SU-DHL-6 (cell line): Measurements from ENCODE around the gene NMB.
A peak's percentile ranks its signal among the peaks of the same experiment; 100 is the strongest.

Experiments used
- H2AFZ ChIP-seq: fragments of 200-600 bp; sonication (generic); 2 replicates; pipeline ENCODE4 v1.6.1; 2014; ENCODE audit warnings: low read depth, mild to moderate bottlenecking, moderate library complexity, mixed read lengths, antibody characterized with exemption, low read length; ENCODE audit not compliant: severe bottlenecking
- H3F3A ChIP-seq: fragments of 200-600 bp; shearing (Covaris generic); 2 replicates; pipeline ENCODE4 v1.6.0; 2016; ENCODE audit warnings: antibody characterized with exemption, mild to moderate bottlenecking; ENCODE audit not compliant: insufficient read depth
- H3K27ac ChIP-seq: fragments of 200-600 bp; sonication (generic); 2 replicates; pipeline ENCODE4 v1.5.1; 2016; ENCODE audit warnings: low read depth, mild to moderate bottlenecking, low read length, moderate library complexity, mixed read lengths
- H3K27me3 ChIP-seq: fragments of 200-600 bp; sonication (generic), shearing (Covaris generic); 2 replicates; pipeline ENCODE4 v1.6.0; 2014; ENCODE audit warnings: mild to moderate bottlenecking, low read length
- H3K36me3 ChIP-seq: fragments of 200-600 bp; sonication (generic); 2 replicates; pipeline ENCODE4 v1.6.1; 2014; ENCODE audit warnings: mild to moderate bottlenecking, low read length, mixed read lengths
- H3K4me2 ChIP-seq: fragments of 300-600, 200-600 bp; shearing (Covaris generic), sonication (generic); 2 replicates; pipeline ENCODE4 v1.6.0; 2014; ENCODE audit warnings: low read length, low read depth, mild to moderate bottlenecking; ENCODE audit not compliant: poor library complexity, severe bottlenecking
- H3K4me3 ChIP-seq: fragments of 200-600 bp; sonication (generic); 2 replicates; pipeline ENCODE4 v1.5.1; 2014; ENCODE audit warnings: antibody characterized with exemption, low read length, mild to moderate bottlenecking, mixed read lengths; ENCODE audit not compliant: insufficient read depth, poor library complexity, severe bottlenecking
- H3K79me2 ChIP-seq: fragments of 200-600 bp; sonication (generic); 2 replicates; pipeline ENCODE4 v1.6.1; 2014; ENCODE audit warnings: mild to moderate bottlenecking, low read length, moderate library complexity; ENCODE audit not compliant: insufficient read depth
- H3K9ac ChIP-seq: fragments of 200-600 bp; sonication (generic); 2 replicates; pipeline ENCODE4 v1.7.0; 2014; ENCODE audit warnings: mild to moderate bottlenecking, low read length
- H3K9me2 ChIP-seq: fragments of 200-600 bp; sonication (generic); replicated peaks from 2 replicates; pipeline ENCODE4 v1.6.1; 2014; ENCODE audit warnings: low read length; ENCODE audit not compliant: insufficient read depth
- H3K9me3 ChIP-seq: fragments of 200-600 bp; sonication (generic); 2 replicates; pipeline ENCODE4 v1.6.1; 2014; ENCODE audit warnings: low read length, mixed read lengths; ENCODE audit not compliant: insufficient read depth
- H4K20me1 ChIP-seq: fragments of 200-600 bp; sonication (generic); 2 replicates; pipeline ENCODE4 v1.6.1; 2014; ENCODE audit warnings: low read depth, mild to moderate bottlenecking, antibody characterized with exemption, low read length, moderate library complexity, mixed read lengths
- EZH2phosphoT487 ChIP-seq: fragments of 200-600 bp; sonication (generic), shearing (Covaris generic); conservative IDR thresholded peaks from 2 replicates; pipeline ENCODE4 v1.6.1; 2018; ENCODE audit warnings: mild to moderate bottlenecking, antibody characterized with exemption, low read length, moderate library complexity, mixed read lengths
- TF ChIP-seq, protein P1 (sequence below): fragments of 200-600 bp; sonication (generic); IDR thresholded peaks from one replicate; pipeline ENCODE4 v1.5.1; 2017; ENCODE audit warnings: antibody characterized with exemption, mild to moderate bottlenecking, low read length, moderate library complexity; ENCODE audit not compliant: insufficient read depth, poor library complexity, severe bottlenecking

NMB gene

GRCh38 chr15:84638103-84638502 is 19.9 kb downstream of the NMB start:
- peaks cover 11% of the 10 kb centered on the region for H3F3A ChIP-seq
- H4K20me1 ChIP-seq, result peaks cover 10% of the 10 kb centered on the region
- no peak overlapping the region for H3K9ac ChIP-seq
- H3K4me3 ChIP-seq, result no peak overlapping the region
- TF ChIP-seq EZH2phosphoT487, result no peak
- TF ChIP-seq, protein P1, sequence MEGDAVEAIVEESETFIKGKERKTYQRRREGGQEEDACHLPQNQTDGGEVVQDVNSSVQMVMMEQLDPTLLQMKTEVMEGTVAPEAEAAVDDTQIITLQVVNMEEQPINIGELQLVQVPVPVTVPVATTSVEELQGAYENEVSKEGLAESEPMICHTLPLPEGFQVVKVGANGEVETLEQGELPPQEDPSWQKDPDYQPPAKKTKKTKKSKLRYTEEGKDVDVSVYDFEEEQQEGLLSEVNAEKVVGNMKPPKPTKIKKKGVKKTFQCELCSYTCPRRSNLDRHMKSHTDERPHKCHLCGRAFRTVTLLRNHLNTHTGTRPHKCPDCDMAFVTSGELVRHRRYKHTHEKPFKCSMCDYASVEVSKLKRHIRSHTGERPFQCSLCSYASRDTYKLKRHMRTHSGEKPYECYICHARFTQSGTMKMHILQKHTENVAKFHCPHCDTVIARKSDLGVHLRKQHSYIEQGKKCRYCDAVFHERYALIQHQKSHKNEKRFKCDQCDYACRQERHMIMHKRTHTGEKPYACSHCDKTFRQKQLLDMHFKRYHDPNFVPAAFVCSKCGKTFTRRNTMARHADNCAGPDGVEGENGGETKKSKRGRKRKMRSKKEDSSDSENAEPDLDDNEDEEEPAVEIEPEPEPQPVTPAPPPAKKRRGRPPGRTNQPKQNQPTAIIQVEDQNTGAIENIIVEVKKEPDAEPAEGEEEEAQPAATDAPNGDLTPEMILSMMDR, result no peak
- no peaks in the 10 kb centered on the region for H3K79me2 ChIP-seq
- no peak overlapping the region for H2AFZ ChIP-seq
- no peaks in the 10 kb centered on the region for H3K27me3 ChIP-seq
- H3K9me3 ChIP-seq, result no peaks in the 10 kb centered on the region
- peaks cover 11% of the 10 kb centered on the region; the same call in 1 of the 2 replicates for H3K36me3 ChIP-seq
- H3K9me2 ChIP-seq, result no peaks in the 10 kb centered on the region
- H3K4me2 ChIP-seq, result no peak overlapping the region
- H3K27ac ChIP-seq, result no peak overlapping the region

DNA sequence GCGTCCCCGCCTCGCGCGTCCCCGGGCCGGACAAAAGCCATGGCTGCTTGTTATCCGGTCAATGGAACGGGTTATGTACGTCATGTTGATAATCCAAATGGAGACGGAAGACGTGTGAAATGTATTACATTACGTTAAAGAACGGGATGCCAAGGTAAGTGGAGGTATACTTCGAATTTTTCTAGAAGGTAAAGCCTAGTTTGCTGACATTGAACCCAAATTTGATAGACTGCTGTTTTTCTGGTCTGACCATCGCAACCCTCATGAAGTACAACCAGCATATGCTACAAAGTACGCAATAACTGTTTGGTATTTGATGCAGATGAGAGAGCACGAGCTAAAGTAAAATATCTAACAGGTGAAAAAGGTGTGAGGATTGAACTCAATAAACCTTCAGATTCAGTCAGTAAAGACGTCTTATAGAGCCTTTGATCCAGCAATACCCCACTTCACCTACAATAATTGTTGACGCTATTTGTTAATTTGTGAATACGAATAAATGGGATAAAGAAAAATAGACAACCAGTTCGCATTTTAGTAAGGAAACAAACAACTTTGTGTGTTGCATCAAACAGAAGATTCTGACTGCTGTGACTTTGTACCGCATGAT is 23.7 kb downstream of the NMB start:
- Histone ChIP-seq H3K27ac (no peak overlapping the region), H3K9me2 (no peaks in the 10 kb centered on the region), H3K27me3 (no peaks in the 10 kb centered on the region), H3K79me2 (0 out of 2 replicates have a peak, but pooled peaks cover 7% of the 10 kb centered on the region), H3K4me2 (peak overlapping the region; percentile 94), H2AFZ (no peak overlapping the region), H4K20me1 (peaks cover 10% of the 10 kb centered on the region), H3F3A (peaks cover 22% of the 10 kb centered on the region), H3K4me3 (peak overlapping the region; percentile 58), H3K36me3 (peaks cover 7% of the 10 kb centered on the region; the same call in 1 of the 2 replicates), H3K9ac (peak overlapping the region; percentile 57; the same call in 1 of the 2 replicates), H3K9me3 (no peaks in the 10 kb centered on the region)
- TF ChIP-seq, protein P1, result no peak
- TF ChIP-seq EZH2phosphoT487, result no peak

- Histone ChIP-seq H3F3A (peaks cover 24% of the 10 kb centered on the region), H4K20me1 (peaks cover 10% of the 10 kb centered on the region), H3K4me3 (peak overlapping the region; percentile 58), H3K9ac (peak overlapping the region; percentile 57), H3K36me3 (peaks cover 7% of the 10 kb centered on the region; the same call in 1 of the 2 replicates), H3K9me3 (no peaks in the 10 kb centered on the region), H3K79me2 (0 out of 2 replicates have a peak, but pooled peaks cover 7% of the 10 kb centered on the region), H3K27me3 (no peaks in the 10 kb centered on the region), H3K27ac (no peak overlapping the region), H3K4me2 (peak overlapping the region; percentile 94), H2AFZ (no peak overlapping the region), H3K9me2 (no peaks in the 10 kb centered on the region)
- no peak for TF ChIP-seq EZH2phosphoT487
- TF ChIP-seq, protein P1, result no peak
Measured at GRCh38 chr15:84633311-84634227, 24.4 kb downstream of the NMB start.
